Hypothalamus (tissue), 51 donors: Measurements from ENCODE around the gene AHSG.

Experiments used
- DNase-seq, 51 donors: peaks; one replicate each; lab custom pipeline; 2025; lab: John Stamatoyannopoulos, UW

Gene AHSG

GRCh38 chr3:186592682-186593081 lies 20.2 kb upstream of the AHSG start:
- DNase-seq: no peak

- no peak for DNase-seq
Observed at GRCh38 chr3:186593862-186594261, 19.0 kb upstream of the AHSG start.

GRCh38 chr3:186594591-186595113 lies 18.2 kb upstream of the AHSG start:
- no peak for DNase-seq

GRCh38 chr3:186596568-186597287 lies 16.1 kb upstream of the AHSG start:
- peak in 1 of 51 donors; percentile 12 for DNase-seq

GRCh38 chr3:186598108-186598784 lies 14.6 kb upstream of the AHSG start:
- no peak for DNase-seq

GRCh38 chr3:186598794-186599141 lies 14.1 kb upstream of the AHSG start:
- DNase-seq: no peak

GRCh38 chr3:186599142-186599784 lies 13.6 kb upstream of the AHSG start:
- DNase-seq: no peak

GRCh38 chr3:186599785-186600166 lies 13.1 kb upstream of the AHSG start:
- DNase-seq: no peak

- DNase-seq: no peak
Observed at GRCh38 chr3:186600896-186601295, 12.0 kb upstream of the AHSG start.

- no peak for DNase-seq
Observed at GRCh38 chr3:186603159-186603558, 9.7 kb upstream of the AHSG start.

GRCh38 chr3:186605078-186605477 lies 7.8 kb upstream of the AHSG start:
- DNase-seq: no peak

GRCh38 chr3:186605561-186606545 lies 7.0 kb upstream of the AHSG start:
- no peak for DNase-seq

GRCh38 chr3:186608624-186609215 lies 4.1 kb upstream of the AHSG start:
- DNase-seq: no peak

- DNase-seq: no peak
Observed at GRCh38 chr3:186609247-186609868, 3.5 kb upstream of the AHSG start.

GRCh38 chr3:186612065-186612464 lies 795 bp upstream of the AHSG start:
- no peak for DNase-seq

GRCh38 chr3:186613637-186614265 lies 891 bp downstream of the AHSG start:
- DNase-seq: no peak

- no peak for DNase-seq
Observed at GRCh38 chr3:186614266-186614596, 1.4 kb downstream of the AHSG start.

GRCh38 chr3:186614597-186615483 lies 2.0 kb downstream of the AHSG start:
- peak in 48 of 51 donors; percentile 5 to 84 (median 57) for DNase-seq
